Ectodermal cell (in vitro differentiated cells): Measurements from ENCODE around the gene OGFOD3.

ENCODE experiments used
- H3K27ac ChIP-seq: 2 replicates; pipeline ENCODE4 v1.7.0; 2013; ENCODE audit warnings: mild to moderate bottlenecking, low read depth, low read length; ENCODE audit not compliant: insufficient read depth, poor library complexity, severe bottlenecking
- H3K27me3 ChIP-seq: 2 replicates; pipeline ENCODE4 v1.7.0; 2013; ENCODE audit warnings: mild to moderate bottlenecking, low read length; ENCODE audit not compliant: insufficient read depth, control insufficient read depth, poor library complexity, severe bottlenecking
- H3K36me3 ChIP-seq: one replicate; pipeline ENCODE4 v1.7.0; 2013; ENCODE audit warnings: low read length; ENCODE audit not compliant: control insufficient read depth, insufficient read depth
- H3K4me1 ChIP-seq: one replicate; pipeline ENCODE4 v1.7.0; 2013; ENCODE audit warnings: low read length; ENCODE audit not compliant: control insufficient read depth, insufficient read depth
- H3K4me3 ChIP-seq: 2 replicates; pipeline ENCODE4 v1.7.0; 2013; ENCODE audit warnings: low read depth, low read length, control low read depth; ENCODE audit not compliant: insufficient read depth
- H3K9me3 ChIP-seq: 2 replicates; pipeline ENCODE4 v1.7.0; 2013; ENCODE audit warnings: mild to moderate bottlenecking, low read length, moderate library complexity; ENCODE audit not compliant: control insufficient read depth
- WGBS, 2 experiments: methylation state at CpG; one replicate each; pipeline ENCODE4 v1.1.7; 2013; ENCODE audit warnings: missing lambda C conversion rate in 2 of 2; 5-methylcytosine and 5-hydroxymethylcytosine counted together

The OGFOD3 gene

GRCh38 chr17:82446124-82446523 is 27.7 kb upstream of the OGFOD3 start:
- peaks cover 6% of the 10 kb centered on the region for H3K4me1 ChIP-seq
- no peak overlapping the region for H3K4me3 ChIP-seq
- H3K27me3 ChIP-seq = no peaks in the 10 kb centered on the region
- WGBS, 2 experiments = 93% methylated on average over 15 of the region's 15 CpGs
- H3K36me3 ChIP-seq = peaks cover 11% of the 10 kb centered on the region
- no peak overlapping the region for H3K27ac ChIP-seq
- no peaks in the 10 kb centered on the region for H3K9me3 ChIP-seq

- no peak overlapping the region for H3K27ac ChIP-seq
- H3K36me3 ChIP-seq = peaks cover 11% of the 10 kb centered on the region
- 92 to 93% methylated on average over 13 of the region's 13 CpGs for WGBS, 2 experiments
- H3K4me3 ChIP-seq = no peak overlapping the region
- no peaks in the 10 kb centered on the region for H3K9me3 ChIP-seq
- peaks cover 6% of the 10 kb centered on the region for H3K4me1 ChIP-seq
- no peaks in the 10 kb centered on the region for H3K27me3 ChIP-seq
These were observed 27.2 kb upstream of the OGFOD3 start for GRCh38 chr17:82445542-82445941.

DNA sequence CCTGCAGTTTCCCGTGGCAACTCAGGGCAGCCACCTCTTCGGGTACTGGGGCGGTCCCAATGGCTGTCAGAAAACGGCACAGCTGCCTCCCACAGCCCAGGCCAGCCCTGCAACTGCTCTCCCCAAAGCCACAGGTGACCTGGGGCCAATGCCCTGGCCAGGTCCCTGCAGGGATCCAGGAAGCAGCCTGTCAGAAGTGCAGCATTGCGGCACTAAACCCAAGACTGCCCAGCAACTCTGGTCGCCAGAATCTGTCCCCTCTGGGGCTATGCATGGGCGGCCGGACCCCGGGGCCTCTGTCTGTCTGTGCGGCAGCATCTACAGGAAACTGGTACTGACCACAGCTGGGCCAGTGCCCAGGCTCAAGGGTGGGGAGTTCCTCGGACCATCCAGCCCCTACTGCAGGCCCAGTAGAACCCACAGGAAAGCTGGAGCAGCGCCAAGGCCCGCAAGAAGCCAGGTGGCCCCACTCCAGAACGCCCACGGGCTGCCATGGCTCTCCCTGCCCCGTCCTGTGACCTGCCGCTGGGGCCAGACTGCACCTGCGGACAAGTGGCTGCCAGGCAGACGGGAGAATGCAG is 26.6 kb upstream of the OGFOD3 start:
- Histone ChIP-seq H3K9me3 (no peaks in the 10 kb centered on the region), H3K27me3 (no peaks in the 10 kb centered on the region), H3K27ac (no peak overlapping the region), H3K36me3 (peaks cover 11% of the 10 kb centered on the region), H3K4me3 (no peak overlapping the region), H3K4me1 (peaks cover 6% of the 10 kb centered on the region)
- WGBS, 2 experiments = 91 to 93% methylated on average over 19 of the region's 19 CpGs

DNA sequence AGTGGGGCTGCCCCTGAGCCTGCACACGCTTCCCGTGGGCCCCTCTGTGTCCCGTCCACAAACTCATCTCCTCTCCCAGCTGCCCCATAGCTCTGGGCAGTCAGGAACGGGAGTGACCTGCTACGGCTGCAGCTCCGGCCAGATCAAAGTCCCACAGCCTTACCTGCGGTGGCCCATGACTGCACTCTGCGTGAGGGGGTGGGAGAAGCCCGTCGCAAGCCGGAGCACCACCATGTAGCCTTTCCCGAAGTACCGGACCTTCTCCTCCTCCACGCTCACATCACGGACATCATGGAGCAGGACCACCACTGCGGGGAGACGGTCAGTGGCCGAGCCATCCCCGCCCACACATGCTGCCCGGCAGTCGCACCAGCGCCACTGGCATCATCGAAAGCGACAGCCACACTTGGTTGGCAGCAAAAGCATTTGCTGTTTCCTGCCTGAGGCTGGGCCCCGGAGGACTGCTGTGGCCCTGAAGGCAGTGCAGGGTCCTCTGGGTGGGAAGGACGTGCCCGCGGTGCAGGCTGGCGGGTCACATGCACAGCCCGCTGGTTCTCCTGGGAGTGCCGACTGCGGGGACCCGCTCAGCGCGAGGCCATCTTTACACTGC is 26.0 kb upstream of the OGFOD3 start:
- WGBS, 2 experiments = 93 to 96% methylated on average over 35 of the region's 35 CpGs
- H3K27ac ChIP-seq = no peak overlapping the region
- no peaks in the 10 kb centered on the region for H3K27me3 ChIP-seq
- H3K4me3 ChIP-seq = no peak overlapping the region
- H3K36me3 ChIP-seq = peaks cover 11% of the 10 kb centered on the region
- H3K9me3 ChIP-seq = no peaks in the 10 kb centered on the region
- H3K4me1 ChIP-seq = peaks cover under 1% of the 10 kb centered on the region

GRCh38 chr17:82443465-82444283 is 25.3 kb upstream of the OGFOD3 start:
- Histone ChIP-seq H3K9me3 (no peaks in the 10 kb centered on the region), H3K27ac (no peak overlapping the region), H3K4me3 (no peak overlapping the region), H3K36me3 (peaks cover 11% of the 10 kb centered on the region), H3K27me3 (no peaks in the 10 kb centered on the region), H3K4me1 (no peaks in the 10 kb centered on the region)
- 95 to 96% methylated on average over 33 to 38 of the region's 40 CpGs for WGBS, 2 experiments

DNA sequence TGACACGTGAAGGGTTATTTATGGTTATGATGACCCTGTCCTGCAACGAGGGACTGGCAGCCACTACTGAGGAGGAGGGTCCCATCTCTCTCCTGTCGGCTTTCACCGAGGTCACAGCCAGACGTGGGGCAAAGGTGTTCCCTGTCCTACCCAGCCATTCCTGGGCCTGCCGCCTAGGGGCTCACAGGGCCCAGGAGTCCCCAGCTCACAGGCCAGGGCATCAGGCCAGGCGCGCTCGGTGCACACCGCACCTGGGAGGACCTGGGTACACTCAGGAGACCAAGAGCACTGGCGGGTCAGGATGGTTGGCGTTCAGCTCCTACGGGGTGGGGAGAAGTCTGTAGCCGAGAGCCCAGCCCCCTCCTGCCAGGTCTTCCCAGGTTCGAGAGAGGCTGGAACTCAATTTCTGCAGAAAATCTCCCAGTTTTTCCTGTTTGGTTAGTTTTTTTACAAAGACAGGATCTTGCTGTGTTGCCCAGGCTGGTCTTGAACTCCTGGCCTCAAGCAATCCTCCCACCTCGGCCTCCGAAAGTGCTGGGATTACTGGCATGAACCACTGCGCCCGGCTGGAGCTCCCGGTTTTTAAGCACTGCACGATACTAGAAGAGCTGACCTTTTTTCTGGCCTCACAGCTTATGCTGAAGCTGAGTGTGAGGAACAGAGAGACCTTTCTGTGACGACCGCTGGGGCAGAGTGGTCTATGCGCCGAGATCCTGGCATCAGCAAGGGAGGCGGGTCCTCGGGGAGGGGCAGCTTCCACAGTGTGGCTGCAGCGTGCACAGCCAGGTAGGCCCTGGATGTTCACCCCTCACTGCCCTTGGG is 24.5 kb upstream of the OGFOD3 start:
- H3K27me3 ChIP-seq = no peaks in the 10 kb centered on the region
- H3K36me3 ChIP-seq = peaks cover 11% of the 10 kb centered on the region
- no peak overlapping the region for H3K27ac ChIP-seq
- no peaks in the 10 kb centered on the region for H3K9me3 ChIP-seq
- H3K4me1 ChIP-seq = no peaks in the 10 kb centered on the region
- 94 to 95% methylated on average over 28 of the region's 28 CpGs for WGBS, 2 experiments
- H3K4me3 ChIP-seq = no peak overlapping the region

GRCh38 chr17:82441691-82442487 is 23.5 kb upstream of the OGFOD3 start:
- Histone ChIP-seq H3K4me3 (no peak overlapping the region), H3K4me1 (no peaks in the 10 kb centered on the region), H3K27ac (no peak overlapping the region), H3K27me3 (no peaks in the 10 kb centered on the region), H3K36me3 (peaks cover 11% of the 10 kb centered on the region), H3K9me3 (no peaks in the 10 kb centered on the region)
- WGBS, 2 experiments = 93 to 94% methylated on average over 27 of the region's 27 CpGs

DNA sequence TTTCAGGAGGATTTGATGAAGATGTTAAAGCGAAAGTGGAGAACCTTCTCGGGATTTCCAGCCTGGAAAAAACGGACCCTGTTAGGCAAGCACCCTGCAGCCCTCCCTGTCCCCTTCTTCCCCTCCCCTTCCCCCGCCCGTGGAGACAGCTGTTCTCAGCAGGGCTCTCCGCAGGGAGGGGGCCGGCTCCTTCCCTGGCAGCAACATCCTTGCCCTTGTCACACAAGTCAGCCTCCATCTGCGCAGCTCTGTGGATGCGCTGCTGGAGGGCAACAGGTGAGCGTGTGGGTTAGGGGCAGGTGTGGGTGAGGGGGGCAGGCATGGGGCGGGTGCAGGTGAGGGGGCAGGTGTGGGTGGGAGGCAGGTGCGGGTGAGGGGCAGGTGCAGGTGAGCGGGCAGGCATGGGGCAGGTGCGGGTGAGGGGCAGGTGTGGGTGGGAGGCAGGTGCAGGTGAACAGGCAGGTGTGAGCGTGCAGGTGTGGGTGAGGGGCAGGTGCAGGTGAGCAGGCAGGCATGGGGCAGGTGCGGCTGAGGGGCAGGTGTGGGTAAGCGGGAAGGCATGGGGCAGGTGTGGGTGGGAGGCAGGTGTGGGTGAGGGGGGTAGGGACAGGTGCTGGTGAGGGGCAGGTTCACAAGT is 22.7 kb upstream of the OGFOD3 start:
- Histone ChIP-seq H3K27me3 (no peaks in the 10 kb centered on the region), H3K9me3 (no peaks in the 10 kb centered on the region), H3K4me1 (no peaks in the 10 kb centered on the region), H3K27ac (no peak overlapping the region), H3K36me3 (peaks cover 11% of the 10 kb centered on the region), H3K4me3 (no peak overlapping the region)
- 73 to 75% methylated on average over 17 of the region's 17 CpGs for WGBS, 2 experiments

DNA sequence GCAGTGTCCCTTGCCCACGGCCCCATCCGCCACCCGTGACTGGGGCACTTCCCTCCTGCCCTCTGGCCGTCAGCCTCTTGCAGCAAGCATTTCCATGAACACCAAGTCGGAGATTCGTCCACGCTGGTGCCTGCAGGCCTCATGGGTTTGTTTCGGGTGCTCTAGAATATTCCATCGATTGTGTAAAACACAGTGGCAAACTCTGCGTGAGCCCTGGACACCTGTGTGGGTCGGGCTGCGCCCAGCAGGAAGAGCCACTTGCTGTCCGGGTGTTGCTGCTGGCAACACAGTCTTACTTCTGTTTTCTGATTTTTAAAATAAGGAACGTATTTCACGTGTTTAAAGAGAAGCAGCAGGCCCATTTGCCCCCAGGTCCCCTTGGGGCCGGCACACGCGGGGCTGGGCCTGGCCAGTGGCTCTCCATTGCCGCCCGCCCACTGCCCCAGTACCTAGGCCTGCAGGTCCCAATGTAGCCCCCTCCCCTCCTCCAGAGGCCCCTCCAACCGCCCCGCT is 22.1 kb upstream of the OGFOD3 start:
- 89 to 90% methylated on average over 20 to 22 of the region's 22 CpGs for WGBS, 2 experiments

More for the DNA sequence above, 22.1 kb upstream of the OGFOD3 start:
- Histone ChIP-seq H3K4me3 (no peak overlapping the region), H3K9me3 (no peaks in the 10 kb centered on the region), H3K27ac (no peak overlapping the region), H3K4me1 (no peaks in the 10 kb centered on the region), H3K36me3 (peaks cover 11% of the 10 kb centered on the region), H3K27me3 (no peaks in the 10 kb centered on the region)
